Hepatocyte (in vitro differentiated cells): ENCODE data around the gene PGAM4. TPM values are rescaled to one million over a fixed set of nuclear protein-coding genes. Genes with fewer than 3 reads are reported as not detected.

Source experiments
- DNase-seq: peaks from one replicate; pipeline ENCODE4 v3.0.0-alpha.2; 2016; ENCODE audit warnings: low spot score
- H2AFZ ChIP-seq: fragments of 200-600 bp; sonication (generic); 2 replicates; pipeline ENCODE4 v1.6.0; 2016; ENCODE audit warnings: antibody characterized with exemption, mild to moderate bottlenecking
- H3K27ac ChIP-seq: fragments of 200-600 bp; sonication (generic); 2 replicates; pipeline ENCODE4 v1.5.1; 2016; ENCODE audit warnings: mild to moderate bottlenecking
- H3K27me3 ChIP-seq: fragments of 200-600 bp; sonication (generic); 2 replicates; pipeline ENCODE4 v1.6.1; 2016
- H3K36me3 ChIP-seq: fragments of 200-600 bp; sonication (generic); replicated peaks from 2 replicates; pipeline ENCODE4 v1.5.1; 2016; ENCODE audit warnings: low read depth; ENCODE audit not compliant: insufficient read depth
- H3K4me1 ChIP-seq: fragments of 200-600 bp; sonication (generic); 2 replicates; pipeline ENCODE4 v1.5.1; 2016; ENCODE audit warnings: mild to moderate bottlenecking, moderate library complexity; ENCODE audit not compliant: insufficient read depth
- H3K4me2 ChIP-seq: fragments of 200-600 bp; sonication (generic); 2 replicates; pipeline ENCODE4 v1.6.0; 2016
- H3K4me3 ChIP-seq: fragments of 200-600 bp; sonication (generic); 2 replicates; pipeline ENCODE4 v1.5.1; 2016; ENCODE audit warnings: mild to moderate bottlenecking
- H3K79me2 ChIP-seq: fragments of 200-600 bp; sonication (generic); 2 replicates; pipeline ENCODE4 v1.6.0; 2017; ENCODE audit warnings: mild to moderate bottlenecking
- H3K9me2 ChIP-seq: fragments of 200-600 bp; sonication (generic); replicated peaks from 2 replicates; pipeline ENCODE4 v1.6.0; 2017; ENCODE audit warnings: mild to moderate bottlenecking; ENCODE audit not compliant: insufficient read depth
- H3K9me3 ChIP-seq: fragments of 200-600 bp; sonication (generic); 2 replicates; pipeline ENCODE4 v1.5.1; 2016; ENCODE audit warnings: low read depth, mild to moderate bottlenecking
- H4K20me1 ChIP-seq: fragments of 200-600 bp; sonication (generic); 2 replicates; pipeline ENCODE4 v1.6.0; 2016; ENCODE audit warnings: mild to moderate bottlenecking; ENCODE audit not compliant: insufficient read depth, poor library complexity, severe bottlenecking
- CTCF ChIP-seq: fragments of 200-600 bp; sonication (generic); IDR thresholded peaks from 2 replicates; pipeline ENCODE4 v1.5.1; 2016; ENCODE audit warnings: antibody characterized with exemption, mild to moderate bottlenecking; ENCODE audit not compliant: poor library complexity
- EZH2 ChIP-seq: fragments of 200-600 bp; sonication (generic); IDR thresholded peaks from 2 replicates; pipeline ENCODE4 v1.6.1; 2016; ENCODE audit warnings: antibody characterized with exemption, mild to moderate bottlenecking, borderline replicate concordance
- EZH2phosphoT487 ChIP-seq: fragments of 200-600 bp; sonication (generic); IDR thresholded peaks from one replicate; pipeline ENCODE4 v1.6.1; 2018; ENCODE audit warnings: antibody characterized with exemption, mild to moderate bottlenecking, low read depth, moderate library complexity; ENCODE audit not compliant: unreplicated experiment, severe bottlenecking
- WGBS: methylation state at CpG from one replicate; pipeline ENCODE4 v1.1.6; 2016; ENCODE audit warnings: low lambda C conversion rate; ENCODE audit errors: missing lambda C conversion rate; 5-methylcytosine and 5-hydroxymethylcytosine counted together
- polyA plus RNA-seq: library from polyadenylated mRNA; unstranded; fragments of >200 nt; fragmentation: Nextera tagmentation; extraction: Ambion mirVana; gene quantifications from 2 replicates; pipeline ENCODE4 v1.2.1, GENCODE V29; 2016
- total RNA-seq: library from RNA; depleted of rRNA; stranded (reverse); fragments of >200 nt; gene quantifications from 2 replicates; pipeline ENCODE4 v1.2.3, GENCODE V29; 2014

Gene PGAM4
- total and polyA plus RNA-seq, 2 experiments from 2014 or later, result not detected

GRCh38 chrX:77918568-77918967 is 50.9 kb downstream of the PGAM4 start:
- 68% methylated on average over 3 of the region's 3 CpGs for WGBS
- DNase-seq, result no peak
- peaks cover 6% of the 10 kb centered on the region for H3K9me3 ChIP-seq
- no peaks in the 10 kb centered on the region for H3K27me3 ChIP-seq
- no peak overlapping the region for H3K4me2 ChIP-seq
- H3K4me1 ChIP-seq, result no peaks in the 10 kb centered on the region
- no peak overlapping the region for H3K4me3 ChIP-seq
- no peak overlapping the region for H2AFZ ChIP-seq
- no peaks in the 10 kb centered on the region for H3K36me3 ChIP-seq
- H3K9me2 ChIP-seq, result no peaks in the 10 kb centered on the region
- no peaks in the 10 kb centered on the region for H4K20me1 ChIP-seq
- TF ChIP-seq EZH2phosphoT487, result no peak
- no peak for TF ChIP-seq CTCF
- TF ChIP-seq EZH2, result no peak
- no peak overlapping the region for H3K27ac ChIP-seq
- peaks cover 39% of the 10 kb centered on the region for H3K79me2 ChIP-seq

Other genes starting within 250 kb of the PGAM4 start
- 72.1 and 79.9 TPM in 2 replicates for gene ATRX, start 183.4 kb downstream of the PGAM4 start, total RNA-seq
- 41.4 and 66.7 TPM in 2 replicates for gene ATRX, start 183.4 kb downstream of the PGAM4 start, polyA plus RNA-seq
- 82.3 and 88.4 TPM in 2 replicates for gene MAGT1, start 74.2 kb downstream of the PGAM4 start, total RNA-seq
- gene MAGT1, start 74.2 kb downstream of the PGAM4 start, polyA plus RNA-seq, result 32.6 and 35.0 TPM in 2 replicates
- 576 and 599 TPM in 2 replicates for gene COX7B, start 70.2 kb downstream of the PGAM4 start, total RNA-seq
- gene COX7B, start 70.2 kb downstream of the PGAM4 start, polyA plus RNA-seq, result 462 and 547 TPM in 2 replicates
- gene ATP7A, start 58.9 kb downstream of the PGAM4 start, total RNA-seq, result 11.8 and 13.0 TPM in 2 replicates
- gene ATP7A, start 58.9 kb downstream of the PGAM4 start, polyA plus RNA-seq, result 3.7 and 4.0 TPM in 2 replicates
- gene PGK1, start 134.6 kb upstream of the PGAM4 start, total RNA-seq, result 236 and 255 TPM in 2 replicates
- 279 and 283 TPM in 2 replicates for gene PGK1, start 134.6 kb upstream of the PGAM4 start, polyA plus RNA-seq
- 20.0 and 23.0 TPM in 2 replicates for gene TAF9B, start 170.0 kb upstream of the PGAM4 start, total RNA-seq
- 12.0 and 13.5 TPM in 2 replicates for gene TAF9B, start 170.0 kb upstream of the PGAM4 start, polyA plus RNA-seq